ENCODE data around the gene TESK2. TPM values are rescaled to one million over a fixed set of nuclear protein-coding genes. Genes with fewer than 3 reads are reported as not detected.
"Not testable (repeated sequence)": the region's sequence is repeated elsewhere in the genome, so short reads cannot be mapped to it uniquely, and the experiment has no call there.

TESK2 gene
- total and polyA plus RNA-seq, 8 donors, result 1.5 to 3.6 (median 2.6) TPM

DNA sequence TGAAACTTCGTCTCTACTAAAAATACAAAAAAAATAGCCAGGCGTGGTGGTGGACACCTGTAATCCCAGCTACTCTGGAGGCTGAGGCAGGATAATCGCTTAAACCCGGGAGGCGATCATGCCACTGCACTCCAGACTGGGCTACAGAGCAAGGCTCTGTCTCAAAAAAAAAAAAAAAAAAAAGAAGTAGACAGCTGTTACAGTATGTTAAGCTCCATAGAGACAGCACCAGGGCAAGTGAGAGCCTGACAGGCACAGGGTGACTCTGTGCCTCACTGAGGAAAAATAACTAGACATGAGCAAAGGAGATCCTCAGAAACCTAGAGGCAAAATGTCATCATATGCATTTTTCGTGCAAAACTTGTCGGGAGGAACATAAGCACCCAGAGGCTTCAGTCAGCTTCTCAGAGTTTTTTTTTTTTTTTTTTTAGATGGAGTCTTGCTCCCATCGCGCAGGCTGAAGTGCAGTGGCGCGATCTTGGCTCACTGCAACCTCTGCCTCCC is 39.7 kb upstream of the TESK2 start:
- no peaks in the 10 kb centered on the region for H3K36me3 ChIP-seq
- FAIRE-seq, result no peak
- H3K9me3 ChIP-seq, result no peaks in the 10 kb centered on the region
- no peak for ATAC-seq
- no peak overlapping the region for H3K4me3 ChIP-seq
- 93 to 97% methylated on average over 11 of the region's 11 CpGs for WGBS, 2 donors
- intact Hi-C loops (cut with DNase I), result no loop called here
- DNase-seq, result no peak
- TF ChIP-seq, protein P1, sequence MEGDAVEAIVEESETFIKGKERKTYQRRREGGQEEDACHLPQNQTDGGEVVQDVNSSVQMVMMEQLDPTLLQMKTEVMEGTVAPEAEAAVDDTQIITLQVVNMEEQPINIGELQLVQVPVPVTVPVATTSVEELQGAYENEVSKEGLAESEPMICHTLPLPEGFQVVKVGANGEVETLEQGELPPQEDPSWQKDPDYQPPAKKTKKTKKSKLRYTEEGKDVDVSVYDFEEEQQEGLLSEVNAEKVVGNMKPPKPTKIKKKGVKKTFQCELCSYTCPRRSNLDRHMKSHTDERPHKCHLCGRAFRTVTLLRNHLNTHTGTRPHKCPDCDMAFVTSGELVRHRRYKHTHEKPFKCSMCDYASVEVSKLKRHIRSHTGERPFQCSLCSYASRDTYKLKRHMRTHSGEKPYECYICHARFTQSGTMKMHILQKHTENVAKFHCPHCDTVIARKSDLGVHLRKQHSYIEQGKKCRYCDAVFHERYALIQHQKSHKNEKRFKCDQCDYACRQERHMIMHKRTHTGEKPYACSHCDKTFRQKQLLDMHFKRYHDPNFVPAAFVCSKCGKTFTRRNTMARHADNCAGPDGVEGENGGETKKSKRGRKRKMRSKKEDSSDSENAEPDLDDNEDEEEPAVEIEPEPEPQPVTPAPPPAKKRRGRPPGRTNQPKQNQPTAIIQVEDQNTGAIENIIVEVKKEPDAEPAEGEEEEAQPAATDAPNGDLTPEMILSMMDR (IDR thresholded peaks at IDR 0.05), result no peak
- H3K27ac ChIP-seq, result no peak overlapping the region
- H3K27me3 ChIP-seq, result no peaks in the 10 kb centered on the region
- no peaks in the 10 kb centered on the region for H3K4me1 ChIP-seq

GRCh38 chr1:45526135-45526644 is 35.2 kb upstream of the TESK2 start:
- TF ChIP-seq, protein P1 (IDR thresholded peaks at IDR 0.05), result no peak
- Histone ChIP-seq H3K27me3 (no peaks in the 10 kb centered on the region), H3K4me3 (no peak overlapping the region), H3K9me3 (no peaks in the 10 kb centered on the region), H3K4me1 (no peaks in the 10 kb centered on the region), H3K27ac (no peak overlapping the region), H3K36me3 (no peaks in the 10 kb centered on the region)
- ATAC-seq, result no peak
- 100% methylated on average over 1 of the region's 1 CpG for WGBS, 2 donors
- FAIRE-seq, result no peak
- intact Hi-C loops (cut with DNase I), result no loop called here
- no peak for DNase-seq

DNA sequence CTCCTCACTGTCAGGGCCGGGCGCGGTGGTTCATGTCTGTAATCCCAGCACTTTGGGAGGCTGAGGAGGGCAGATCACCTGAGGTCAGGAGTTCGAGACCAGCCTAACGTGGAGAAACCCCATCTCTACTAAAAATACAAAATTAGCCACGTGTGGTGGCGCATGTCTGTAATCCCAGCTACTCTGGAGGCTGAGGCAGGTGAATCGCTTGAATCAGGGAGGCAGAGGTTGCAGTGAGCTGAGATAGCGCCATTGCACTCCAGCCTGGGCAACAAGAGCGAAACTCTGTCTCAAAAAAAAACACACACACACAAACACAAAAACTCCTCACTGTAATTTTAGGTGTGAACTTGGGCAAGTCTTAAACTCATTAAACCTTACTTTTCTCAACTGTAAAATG is 33.0 kb upstream of the TESK2 start:
- FAIRE-seq; H3K27me3 ChIP-seq; H3K9me3 ChIP-seq; intact Hi-C loops (cut with DNase I); H3K27ac ChIP-seq; DNase-seq; ATAC-seq; H3K36me3 ChIP-seq; H3K4me3 ChIP-seq; H3K4me1 ChIP-seq: not testable (repeated sequence)
- WGBS, 2 donors, result 83 to 90% methylated on average over 10 of the region's 10 CpGs

DNA sequence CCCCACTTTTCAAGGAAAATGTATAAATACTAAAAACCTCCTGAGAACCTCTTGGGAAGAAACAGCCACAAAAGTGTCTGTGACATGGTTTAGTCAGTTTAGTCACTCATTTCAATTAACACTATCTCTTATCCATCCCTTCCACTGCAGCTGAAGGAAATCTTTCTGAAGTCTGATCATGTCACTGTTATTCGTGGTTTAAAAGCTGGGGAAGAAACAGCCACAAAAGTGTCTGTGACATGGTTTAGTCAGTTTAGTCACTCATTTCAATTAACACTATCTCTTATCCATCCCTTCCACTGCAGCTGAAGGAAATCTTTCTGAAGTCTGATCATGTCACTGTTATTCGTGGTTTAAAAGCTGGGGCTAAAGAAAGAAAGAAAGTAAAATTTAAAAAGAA is 32.6 kb upstream of the TESK2 start:
- FAIRE-seq; H3K27ac ChIP-seq; intact Hi-C loops (cut with DNase I): not testable (repeated sequence)

GRCh38 chr1:45522324-45523104 is 31.6 kb upstream of the TESK2 start:
- DNase-seq (peak in 1 of 6 donors; percentile 25), ATAC-seq (peak in 1 of 4 donors; percentile 6), FAIRE-seq (no peak)
- Histone ChIP-seq H3K9me3 (no peaks in the 10 kb centered on the region), H3K4me1 (peaks cover 0 to 13% (median 0%) of the 10 kb centered on the region in 3 donors), H3K27me3 (no peaks in the 10 kb centered on the region), H3K36me3 (peaks cover 0 to under 1% (median 0%) of the 10 kb centered on the region in 3 donors), H3K27ac (peak overlapping the region; percentile 64 to 93 (median 87)), H3K4me3 (peak overlapping the region; percentile 61 to 94 (median 68))
- TF ChIP-seq, protein P1 (IDR thresholded peaks at IDR 0.05), result no peak
- intact Hi-C loops (cut with DNase I), result no loop called here
- 69 to 70% methylated on average over 21 of the region's 21 CpGs for WGBS, 2 donors

More for the DNA sequence above, 32.6 kb upstream of the TESK2 start:
- H3K4me1 ChIP-seq, result peaks cover 0 to 12% (median 0%) of the 10 kb centered on the region in 3 donors
- H3K36me3 ChIP-seq, DNase-seq, H3K4me3 ChIP-seq, H3K9me3 ChIP-seq, ATAC-seq, H3K27me3 ChIP-seq: not testable (repeated sequence)
- 74 to 80% methylated on average over 2 of the region's 2 CpGs for WGBS, 2 donors

Measured in pancreas (tissue), 10 donors.